WTC11 (cell line): ENCODE measurements around the gene DGUOK. TPM values are rescaled to one million over a fixed set of nuclear protein-coding genes. Genes with fewer than 3 reads are reported as not detected.
A peak's percentile ranks its signal among the peaks of the same experiment; 100 is the strongest.

Experiments
- ATAC-seq: fragments of 200-7000 bp; cut with Tn5 transposase; 2 replicates; pipeline ENCODE4 v1.10.0; 2021; ENCODE audit warnings: mild to moderate bottlenecking, moderate library complexity
- CTCF ChIA-PET: fragments of 300-600 bp; sonication (Branson Sonifier 250); formaldehyde crosslinking; loops from one replicate; lab custom pipeline; 2021; ENCODE audit warnings: antibody characterized with exemption; lab: Charles Lee
- POLR2A ChIA-PET: fragments of 350-600 bp; sonication (Branson Sonifier 250); formaldehyde crosslinking; loops from one replicate; lab custom pipeline; 2021; ENCODE audit warnings: antibody characterized with exemption; lab: Charles Lee
- DNase-seq: peaks from one replicate; pipeline ENCODE4 v3.0.0; 2021; ENCODE audit warnings: low spot score
- H3K27ac Mint-ChIP-seq: 2 replicates; pipeline ENCODE4 v1.8.0; 2021; ENCODE audit warnings: mixed read lengths
- H3K27me3 Mint-ChIP-seq: 2 replicates; pipeline ENCODE4 v1.8.0; 2021; ENCODE audit warnings: low read depth, mild to moderate bottlenecking, moderate library complexity, mixed read lengths
- H3K36me3 Mint-ChIP-seq: 2 replicates; pipeline ENCODE4 v1.8.0; 2021; ENCODE audit warnings: mixed read lengths
- H3K4me1 Mint-ChIP-seq: 2 replicates; pipeline ENCODE4 v1.8.0; 2022; ENCODE audit warnings: mixed read lengths
- H3K4me3 Mint-ChIP-seq: 2 replicates; pipeline ENCODE4 v1.8.0; 2021; ENCODE audit warnings: mild to moderate bottlenecking, moderate library complexity, mixed read lengths
- H3K9me3 Mint-ChIP-seq: 2 replicates; pipeline ENCODE4 v1.8.0; 2021; ENCODE audit warnings: mixed read lengths
- CREM ChIP-seq: sonication (generic); formaldehyde crosslinking; IDR thresholded peaks from 2 replicates; pipeline ENCODE4 v1.8.1; 2022; ENCODE audit warnings: mild to moderate bottlenecking, missing genetic modification reagents, moderate library complexity
- EMX1 ChIP-seq: fragments of 250-450 bp; sonication (Bioruptor Pico); IDR thresholded peaks from 2 replicates; pipeline ENCODE4 v1.8.0; 2021; ENCODE audit warnings: mild to moderate bottlenecking
- FOXJ3 ChIP-seq: sonication (generic); formaldehyde crosslinking; IDR thresholded peaks from 2 replicates; pipeline ENCODE4 v1.9.0; 2021; ENCODE audit warnings: missing genetic modification reagents, mild to moderate bottlenecking, borderline replicate concordance
- FOXP1 ChIP-seq: sonication (generic); formaldehyde crosslinking; IDR thresholded peaks from 2 replicates; pipeline ENCODE4 v1.8.0; 2022; ENCODE audit warnings: missing genetic modification reagents, mild to moderate bottlenecking, moderate library complexity, borderline replicate concordance
- GRHL2 ChIP-seq: fragments of 250-450 bp; sonication (Bioruptor Pico); IDR thresholded peaks from 2 replicates; pipeline ENCODE4 v1.8.0; 2022; ENCODE audit warnings: mild to moderate bottlenecking, moderate library complexity; ENCODE audit not compliant: insufficient replicate concordance, severe bottlenecking
- GTF2I ChIP-seq: fragments of 250-450 bp; sonication (Bioruptor Pico); conservative IDR thresholded peaks from 2 replicates; pipeline ENCODE4 v1.4.0; 2021; ENCODE audit warnings: mild to moderate bottlenecking
- HMGA2 ChIP-seq: fragments of 250-450 bp; sonication (Bioruptor Pico); IDR thresholded peaks from 2 replicates; pipeline ENCODE4 v1.4.0; 2021; ENCODE audit warnings: mild to moderate bottlenecking, moderate library complexity
- IRF2 ChIP-seq: sonication (generic); formaldehyde crosslinking; IDR thresholded peaks from 2 replicates; pipeline ENCODE4 v1.8.0; 2022; ENCODE audit warnings: low read depth, missing genetic modification reagents, borderline replicate concordance
- JUN ChIP-seq: sonication (generic); formaldehyde crosslinking; IDR thresholded peaks from 2 replicates; pipeline ENCODE4 v1.8.0; 2023; ENCODE audit warnings: mild to moderate bottlenecking, missing genetic modification reagents
- KAT7 ChIP-seq: sonication (generic); formaldehyde crosslinking; IDR thresholded peaks from 2 replicates; pipeline ENCODE4 v1.8.1; 2023; ENCODE audit warnings: missing genetic modification reagents, mild to moderate bottlenecking, borderline replicate concordance
- MXD4 ChIP-seq: fragments of 250-450 bp; sonication (Bioruptor Pico); IDR thresholded peaks from 2 replicates; pipeline ENCODE4 v1.8.0; 2021; ENCODE audit warnings: mild to moderate bottlenecking, moderate library complexity, borderline replicate concordance
- NFATC4 ChIP-seq: fragments of 250-450 bp; sonication (Bioruptor Pico); IDR thresholded peaks from 2 replicates; pipeline ENCODE4 v1.9.0; 2021; ENCODE audit warnings: mild to moderate bottlenecking
- RORB ChIP-seq: fragments of 250-450 bp; sonication (Bioruptor Pico); IDR thresholded peaks from 2 replicates; pipeline ENCODE4 v1.9.0; 2021; ENCODE audit warnings: mild to moderate bottlenecking
- SMAD4 ChIP-seq: sonication (generic); formaldehyde crosslinking; IDR thresholded peaks from 2 replicates; pipeline ENCODE4 v1.8.0; 2022; ENCODE audit warnings: mild to moderate bottlenecking, missing genetic modification reagents
- SOX15 ChIP-seq: fragments of 250-450 bp; sonication (Bioruptor Pico); IDR thresholded peaks from 2 replicates; pipeline ENCODE4 v1.9.0; 2021; ENCODE audit warnings: mild to moderate bottlenecking
- SP1 ChIP-seq: sonication (generic); formaldehyde crosslinking; conservative IDR thresholded peaks from 2 replicates; pipeline ENCODE4 v1.8.1; 2022; ENCODE audit warnings: missing genetic modification reagents
- TP53 ChIP-seq: sonication (generic); formaldehyde crosslinking; IDR thresholded peaks from 2 replicates; pipeline ENCODE4 v1.8.1; 2023; ENCODE audit warnings: mild to moderate bottlenecking, missing genetic modification reagents
- ZBTB21 ChIP-seq: sonication (generic); formaldehyde crosslinking; IDR thresholded peaks from 2 replicates; pipeline ENCODE4 v1.8.1; 2023; ENCODE audit warnings: mild to moderate bottlenecking, missing genetic modification reagents, borderline replicate concordance
- ZNF121 ChIP-seq: sonication (generic); formaldehyde crosslinking; IDR thresholded peaks from 2 replicates; pipeline ENCODE4 v1.8.0; 2023; ENCODE audit warnings: missing genetic modification reagents
- ZNF219 ChIP-seq: sonication (generic); formaldehyde crosslinking; IDR thresholded peaks from 2 replicates; pipeline ENCODE4 v1.8.0; 2023; ENCODE audit warnings: missing genetic modification reagents, mild to moderate bottlenecking, borderline replicate concordance
- ZNF263 ChIP-seq: sonication (generic); formaldehyde crosslinking; IDR thresholded peaks from 2 replicates; pipeline ENCODE4 v1.8.1; 2022; ENCODE audit warnings: low read depth, mild to moderate bottlenecking, moderate library complexity, missing genetic modification reagents
- ZNF416 ChIP-seq: fragments of 250-450 bp; sonication (Bioruptor Pico); IDR thresholded peaks from 2 replicates; pipeline ENCODE4 v1.9.0; 2021; ENCODE audit warnings: mild to moderate bottlenecking, inconsistent platforms
- ZNF423 ChIP-seq: fragments of 250-450 bp; sonication (Bioruptor Pico); IDR thresholded peaks from 2 replicates; pipeline ENCODE4 v2.1.2; 2022; ENCODE audit warnings: mild to moderate bottlenecking, moderate library complexity
- total RNA-seq: library from RNA; stranded (reverse); gene quantifications from 3 replicates; pipeline ENCODE4 v1.2.3, GENCODE V29; 2021
- TF ChIP-seq, protein P1 (sequence below): fragments of 250-450 bp; sonication (Bioruptor Pico); IDR thresholded peaks from 2 replicates; pipeline ENCODE4 v1.9.0; 2021; ENCODE audit warnings: moderate library complexity, mild to moderate bottlenecking, inconsistent platforms, borderline replicate concordance
- TF ChIP-seq, protein P2 (sequence below): sonication (generic); formaldehyde crosslinking; IDR thresholded peaks from 2 replicates; pipeline ENCODE4 v1.8.0; 2022; ENCODE audit warnings: mild to moderate bottlenecking, missing genetic modification reagents
- TF ChIP-seq, protein P3 (sequence below): sonication (generic); formaldehyde crosslinking; IDR thresholded peaks from 2 replicates; pipeline ENCODE4 v1.8.1; 2023; ENCODE audit warnings: mild to moderate bottlenecking, missing genetic modification reagents, moderate library complexity
- TF ChIP-seq, protein P4 (sequence below): fragments of 200-600 bp; IDR thresholded peaks from 2 replicates; pipeline ENCODE4 v1.8.0; 2022; ENCODE audit warnings: antibody characterized with exemption
- TF ChIP-seq, protein P5 (sequence below): fragments of 250-450 bp; sonication (Bioruptor Pico); IDR thresholded peaks from 2 replicates; pipeline ENCODE4 v1.8.0; 2021; ENCODE audit warnings: mild to moderate bottlenecking

The DGUOK gene
- total RNA-seq, 1 experiment from 2014 or later = 105 TPM

DNA sequence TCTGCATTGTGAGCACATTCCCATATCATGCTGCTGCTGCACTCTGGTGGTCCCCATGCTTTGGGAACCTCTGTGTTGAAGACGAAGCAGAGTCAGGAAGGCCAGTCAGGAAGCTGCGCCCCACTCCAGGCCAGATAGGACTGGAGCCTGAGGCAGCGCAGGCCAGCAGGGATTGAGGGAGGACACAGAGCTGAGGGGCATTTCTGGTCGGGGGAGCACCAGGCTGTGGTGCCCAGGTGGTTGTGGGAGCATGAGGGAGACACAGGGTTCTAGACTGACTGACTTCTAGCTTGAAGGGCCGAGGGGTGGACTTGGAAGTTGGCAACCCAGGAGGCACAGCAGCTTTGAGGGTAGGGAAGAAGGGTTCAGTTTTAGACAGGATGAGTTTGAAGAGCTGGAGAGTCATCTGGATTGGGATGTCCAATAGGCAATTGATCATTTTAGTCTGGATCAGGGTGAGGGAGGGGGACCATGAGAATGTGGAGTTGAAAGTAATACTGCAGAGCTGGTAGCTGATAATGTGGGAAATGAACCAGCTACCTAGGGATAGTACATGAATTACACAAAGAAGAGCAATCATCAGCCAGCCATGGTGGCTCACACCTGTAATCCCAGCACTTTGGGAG is 35.3 kb upstream of the DGUOK start (continued):
- TF ChIP-seq CREM = no peak
- TF ChIP-seq SMAD4 = no peak
- TF ChIP-seq HMGA2 (CRISPR knock-in tag) = no peak
- no peak for TF ChIP-seq EMX1 (CRISPR knock-in tag)
- no peak for TF ChIP-seq MXD4 (CRISPR knock-in tag)
- no peak for TF ChIP-seq ZNF121 (CRISPR knock-in tag)
- TF ChIP-seq JUN (CRISPR knock-in tag) = no peak
- TF ChIP-seq, protein P1, sequence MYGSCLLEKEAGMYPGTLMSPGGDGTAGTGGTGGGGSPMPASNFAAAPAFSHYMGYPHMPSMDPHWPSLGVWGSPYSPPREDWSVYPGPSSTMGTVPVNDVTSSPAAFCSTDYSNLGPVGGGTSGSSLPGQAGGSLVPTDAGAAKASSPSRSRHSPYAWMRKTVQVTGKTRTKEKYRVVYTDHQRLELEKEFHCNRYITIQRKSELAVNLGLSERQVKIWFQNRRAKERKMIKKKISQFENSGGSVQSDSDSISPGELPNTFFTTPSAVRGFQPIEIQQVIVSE (CRISPR knock-in tag) = no peak
- TF ChIP-seq IRF2 (CRISPR knock-in tag) = no peak
- TF ChIP-seq, protein P2, sequence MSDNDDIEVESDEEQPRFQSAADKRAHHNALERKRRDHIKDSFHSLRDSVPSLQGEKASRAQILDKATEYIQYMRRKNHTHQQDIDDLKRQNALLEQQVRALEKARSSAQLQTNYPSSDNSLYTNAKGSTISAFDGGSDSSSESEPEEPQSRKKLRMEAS = no peak
- no peak for TF ChIP-seq ZBTB21
- TF ChIP-seq SP1 (CRISPR knock-in tag) = no peak
- no peak for TF ChIP-seq ZNF423 (CRISPR knock-in tag)

DNA sequence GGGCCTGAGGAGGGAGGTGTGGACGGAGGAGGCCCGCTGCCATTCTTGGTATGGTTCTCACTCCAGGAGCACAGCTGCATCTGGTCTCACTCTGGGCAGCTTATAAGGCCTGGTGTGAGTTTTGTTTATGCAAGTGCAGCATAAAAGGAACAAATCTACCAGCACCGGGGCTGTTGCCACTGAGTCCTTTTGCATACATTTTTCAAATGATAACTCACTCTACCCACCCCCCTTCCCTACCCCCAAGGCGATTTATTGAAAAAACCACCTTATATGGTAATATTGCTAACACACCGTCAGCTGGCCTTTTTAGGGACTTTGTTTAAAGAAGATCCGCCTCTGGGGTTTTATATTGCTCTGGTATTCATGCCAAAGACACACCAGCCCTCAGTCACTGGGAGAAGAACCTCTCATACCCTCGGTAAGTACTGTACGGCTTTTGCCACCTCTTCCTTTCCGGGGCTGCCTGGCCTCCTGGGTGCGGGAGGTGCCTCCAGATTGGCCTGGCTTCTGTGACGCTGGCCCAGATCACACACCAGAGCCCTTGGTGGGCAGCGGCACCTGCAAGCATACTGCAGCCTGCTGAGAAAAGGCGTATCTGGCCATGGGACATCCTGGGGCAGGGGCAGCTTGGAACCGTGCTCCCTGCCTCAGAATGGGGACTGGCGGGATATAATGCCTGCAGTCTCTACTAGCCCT is 33.9 kb upstream of the DGUOK start, which contains the start of gene ACTG2:
Gene ACTG2, plus strand, starts transcription at position 378 of the 699 bp plus-strand sequence. CDS start 8,304 bp downstream, outside the sequence.
- Mint-ChIP-seq H3K27me3 (no peaks in the 10 kb centered on the region; the same call in 1 of the 2 replicates), H3K4me1 (no peaks in the 10 kb centered on the region), H3K36me3 (no peaks in the 10 kb centered on the region), H3K9me3 (no peaks in the 10 kb centered on the region), H3K27ac (no peak within 1 kb of the TSS), H3K4me3 (no peak within 1 kb of the TSS)
- DNase-seq (no peak), ATAC-seq (peak; percentile 43)
- TF ChIP-seq FOXJ3 (CRISPR knock-in tag) = no peak
- ChIA-PET POLR2A (no interaction called here), CTCF (interaction anchor here (0.8 to 4.3 kb wide), 6 partner anchors 14 to 213 kb away, joined by 3 to 14 read pairs (median 4); no protein-coding TSS in a partner anchor)

DNA sequence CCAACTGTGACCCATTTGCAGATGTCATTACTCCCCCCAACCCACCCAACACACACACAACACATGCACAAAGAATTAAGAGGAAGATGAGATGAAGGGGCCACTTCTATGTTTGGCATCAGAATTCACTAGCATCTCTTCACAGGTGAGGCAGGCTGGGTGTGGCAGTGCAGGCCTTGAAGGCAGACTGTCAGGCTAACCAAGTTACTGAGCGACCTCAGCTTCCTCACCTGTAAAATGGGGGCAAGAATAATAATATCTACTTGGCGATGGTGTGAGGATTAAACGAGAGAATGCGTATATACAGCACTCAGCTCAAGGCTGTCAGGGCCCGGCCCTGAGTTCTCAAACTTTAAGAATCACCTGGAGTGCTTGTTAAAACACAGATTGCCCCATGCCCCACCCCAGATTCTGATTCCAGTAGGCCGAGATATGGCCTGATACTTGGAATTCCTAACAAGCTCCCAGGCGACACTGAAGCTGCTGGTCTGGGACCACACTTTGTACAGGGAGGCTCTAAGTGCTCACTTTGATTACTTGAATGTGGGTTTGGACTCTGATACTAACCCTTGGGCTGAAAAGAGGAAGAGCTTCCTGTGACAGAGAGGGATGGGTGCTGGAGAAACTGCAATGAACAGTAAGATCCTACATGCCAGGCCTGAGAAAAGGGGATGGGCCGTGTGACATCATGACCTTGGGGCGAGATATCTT is 32.8 kb upstream of the DGUOK start:
- POLR2A ChIA-PET = no interaction called here
- Mint-ChIP-seq H3K9me3 (no peaks in the 10 kb centered on the region), H3K27me3 (no peaks in the 10 kb centered on the region), H3K36me3 (no peaks in the 10 kb centered on the region), H3K4me3 (no peak overlapping the region), H3K27ac (no peak overlapping the region), H3K4me1 (no peaks in the 10 kb centered on the region)
- no peak for ATAC-seq
- DNase-seq = no peak
- CTCF ChIA-PET = interaction anchor here (4.3 kb wide), 1 partner anchor 14 kb away, joined by 14 read pairs; no protein-coding TSS in a partner anchor
- TF ChIP-seq GTF2I (no peak), ZNF416 (CRISPR knock-in tag) (no peak), TP53 (CRISPR knock-in tag) (no peak), IRF2 (CRISPR knock-in tag) (no peak), CREM (no peak), ZNF263 (CRISPR knock-in tag) (no peak), NFATC4 (no peak), RORB (CRISPR knock-in tag) (no peak), HMGA2 (CRISPR knock-in tag) (no peak), KAT7 (CRISPR knock-in tag) (no peak), FOXP1 (no peak), ZNF219 (CRISPR knock-in tag) (no peak), GRHL2 (CRISPR knock-in tag) (no peak), ZBTB21 (no peak), SOX15 (CRISPR knock-in tag) (no peak)
- TF ChIP-seq, protein P3, sequence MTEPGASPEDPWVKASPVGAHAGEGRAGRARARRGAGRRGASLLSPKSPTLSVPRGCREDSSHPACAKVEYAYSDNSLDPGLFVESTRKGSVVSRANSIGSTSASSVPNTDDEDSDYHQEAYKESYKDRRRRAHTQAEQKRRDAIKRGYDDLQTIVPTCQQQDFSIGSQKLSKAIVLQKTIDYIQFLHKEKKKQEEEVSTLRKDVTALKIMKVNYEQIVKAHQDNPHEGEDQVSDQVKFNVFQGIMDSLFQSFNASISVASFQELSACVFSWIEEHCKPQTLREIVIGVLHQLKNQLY = no peak
- TF ChIP-seq, protein P4, sequence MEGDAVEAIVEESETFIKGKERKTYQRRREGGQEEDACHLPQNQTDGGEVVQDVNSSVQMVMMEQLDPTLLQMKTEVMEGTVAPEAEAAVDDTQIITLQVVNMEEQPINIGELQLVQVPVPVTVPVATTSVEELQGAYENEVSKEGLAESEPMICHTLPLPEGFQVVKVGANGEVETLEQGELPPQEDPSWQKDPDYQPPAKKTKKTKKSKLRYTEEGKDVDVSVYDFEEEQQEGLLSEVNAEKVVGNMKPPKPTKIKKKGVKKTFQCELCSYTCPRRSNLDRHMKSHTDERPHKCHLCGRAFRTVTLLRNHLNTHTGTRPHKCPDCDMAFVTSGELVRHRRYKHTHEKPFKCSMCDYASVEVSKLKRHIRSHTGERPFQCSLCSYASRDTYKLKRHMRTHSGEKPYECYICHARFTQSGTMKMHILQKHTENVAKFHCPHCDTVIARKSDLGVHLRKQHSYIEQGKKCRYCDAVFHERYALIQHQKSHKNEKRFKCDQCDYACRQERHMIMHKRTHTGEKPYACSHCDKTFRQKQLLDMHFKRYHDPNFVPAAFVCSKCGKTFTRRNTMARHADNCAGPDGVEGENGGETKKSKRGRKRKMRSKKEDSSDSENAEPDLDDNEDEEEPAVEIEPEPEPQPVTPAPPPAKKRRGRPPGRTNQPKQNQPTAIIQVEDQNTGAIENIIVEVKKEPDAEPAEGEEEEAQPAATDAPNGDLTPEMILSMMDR = no peak
- TF ChIP-seq, protein P5, sequence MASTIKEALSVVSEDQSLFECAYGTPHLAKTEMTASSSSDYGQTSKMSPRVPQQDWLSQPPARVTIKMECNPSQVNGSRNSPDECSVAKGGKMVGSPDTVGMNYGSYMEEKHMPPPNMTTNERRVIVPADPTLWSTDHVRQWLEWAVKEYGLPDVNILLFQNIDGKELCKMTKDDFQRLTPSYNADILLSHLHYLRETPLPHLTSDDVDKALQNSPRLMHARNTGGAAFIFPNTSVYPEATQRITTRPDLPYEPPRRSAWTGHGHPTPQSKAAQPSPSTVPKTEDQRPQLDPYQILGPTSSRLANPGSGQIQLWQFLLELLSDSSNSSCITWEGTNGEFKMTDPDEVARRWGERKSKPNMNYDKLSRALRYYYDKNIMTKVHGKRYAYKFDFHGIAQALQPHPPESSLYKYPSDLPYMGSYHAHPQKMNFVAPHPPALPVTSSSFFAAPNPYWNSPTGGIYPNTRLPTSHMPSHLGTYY (CRISPR knock-in tag) = no peak
